Fibroblast of mammary gland (primary cell): ENCODE measurements around the gene HAUS1.
"Not testable (repeated sequence)": the region's sequence is repeated elsewhere in the genome, so short reads cannot be mapped to it uniquely, and the experiment has no call there.

Experiments used
- DNase-seq: peaks from one replicate; pipeline ENCODE4 v3.0.0-alpha.2; 2010; ENCODE audit warnings: low read depth
- H3K4me3 ChIP-seq: 2 replicates; pipeline ENCODE4 v1.5.1; 2011; ENCODE audit warnings: low read depth, mild to moderate bottlenecking, low read length, moderate library complexity; ENCODE audit not compliant: control insufficient read depth
- CTCF ChIP-seq: conservative IDR thresholded peaks from 2 replicates; pipeline ENCODE4 v1.5.1; 2011; ENCODE audit warnings: low read depth, low read length, inconsistent platforms; ENCODE audit not compliant: control insufficient read depth, insufficient read depth

Gene HAUS1

DNA sequence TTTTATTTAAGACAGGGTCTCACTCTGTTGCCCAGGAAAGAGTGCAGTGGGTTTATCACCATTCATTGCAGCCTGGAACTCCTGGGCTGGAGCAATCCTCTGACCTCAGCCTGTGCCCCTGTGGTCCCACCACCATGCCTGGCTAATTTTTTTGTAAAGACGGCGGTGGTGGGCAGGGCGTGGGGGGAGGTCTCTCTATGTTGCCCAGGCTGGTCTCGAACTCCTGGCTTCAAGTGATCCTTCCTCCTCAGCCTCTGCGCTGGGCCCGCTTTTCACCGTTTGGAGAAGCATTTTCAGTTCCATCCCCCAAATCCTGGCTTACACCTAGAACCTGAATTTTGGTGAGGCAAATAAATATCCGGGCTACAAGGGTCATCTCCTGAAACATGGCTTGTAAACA is 4.7 kb upstream of the HAUS1 start:
- no peak for DNase-seq
- no peak overlapping the region for H3K4me3 ChIP-seq
- TF ChIP-seq CTCF = no peak

DNA sequence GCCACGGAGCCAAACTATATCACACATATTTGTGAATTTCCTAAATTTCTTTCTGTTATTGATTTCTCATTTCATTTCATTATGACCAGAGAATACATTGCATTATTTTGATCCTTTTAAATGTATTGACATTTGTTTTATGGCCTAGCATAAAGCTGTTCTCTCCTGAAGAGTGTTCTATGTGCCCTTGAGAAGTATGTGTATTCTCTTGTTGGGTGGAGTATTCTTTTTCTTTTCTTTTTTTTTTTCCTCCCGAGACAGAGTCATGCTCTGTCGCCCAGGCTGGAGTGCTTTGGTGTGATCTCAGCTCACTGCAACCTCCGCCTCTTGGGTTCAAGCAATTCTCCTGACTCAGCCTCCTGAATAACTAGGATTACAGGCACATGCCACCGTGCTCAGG is 5.2 kb downstream of the HAUS1 start:
- no peak for TF ChIP-seq CTCF
- DNase-seq = no peak
- H3K4me3 ChIP-seq = no peak overlapping the region

DNA sequence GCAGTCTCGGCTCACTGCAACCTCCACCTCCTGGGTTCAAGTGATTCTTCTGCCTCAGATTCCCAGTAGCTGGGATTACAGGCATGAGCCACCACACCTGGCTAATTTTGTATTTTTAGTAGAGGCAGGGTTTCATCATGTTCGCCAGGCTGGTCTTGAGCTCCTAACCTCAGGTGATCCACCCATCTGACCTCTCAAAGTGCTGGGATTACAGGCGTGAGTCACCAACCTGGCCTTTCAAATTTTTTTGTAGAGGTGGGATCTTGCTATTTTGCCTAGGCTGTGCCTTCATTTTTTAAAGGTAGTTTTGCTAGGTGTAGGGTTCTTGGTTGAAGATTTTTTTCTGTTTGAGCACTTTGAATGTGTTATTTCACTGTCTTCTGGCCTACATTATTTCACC is 6.2 kb downstream of the HAUS1 start:
- no peak overlapping the region for H3K4me3 ChIP-seq
- no peak for DNase-seq
- TF ChIP-seq CTCF = no peak

- H3K4me3 ChIP-seq = no peak overlapping the region
- DNase-seq = no peak
- no peak for TF ChIP-seq CTCF
Observed at GRCh38 chr18:46113751-46114150, 9.6 kb downstream of the HAUS1 start.

DNA sequence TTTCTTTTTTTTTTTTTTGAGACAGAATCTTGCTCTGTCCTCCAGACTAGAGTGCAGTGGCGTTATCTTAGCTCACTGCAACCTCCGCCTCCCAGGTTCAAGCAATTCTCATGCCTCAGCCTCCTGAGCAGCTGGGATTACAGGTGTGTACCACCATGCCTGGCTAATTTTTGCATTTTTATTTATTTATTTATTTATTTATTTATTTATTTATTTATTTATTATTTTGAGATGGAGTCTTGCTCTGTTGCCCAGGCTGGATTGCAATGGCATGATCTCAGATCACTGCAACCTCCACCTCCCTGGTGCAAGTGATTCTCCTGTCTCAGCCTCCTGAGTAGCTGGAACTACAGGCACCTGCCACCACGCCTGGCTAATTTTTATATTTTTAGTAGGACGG is 22.4 kb downstream of the HAUS1 start:
- not testable (repeated sequence) for DNase-seq, H3K4me3 ChIP-seq

GRCh38 chr18:46130061-46130460 is 25.9 kb downstream of the HAUS1 start:
- TF ChIP-seq CTCF = no peak
- no peak for DNase-seq

GRCh38 chr18:46130549-46130948 is 26.4 kb downstream of the HAUS1 start:
- H3K4me3 ChIP-seq, DNase-seq: not testable (repeated sequence)

More at GRCh38 chr18:46130061-46130460, 25.9 kb downstream of the HAUS1 start:
- no peak overlapping the region for H3K4me3 ChIP-seq

GRCh38 chr18:46133534-46133933 is 29.3 kb downstream of the HAUS1 start:
- DNase-seq = no peak
- TF ChIP-seq CTCF = no peak
- no peak overlapping the region for H3K4me3 ChIP-seq
